ENCODE results near the gene CARM1. TPM values are rescaled to one million over a fixed set of nuclear protein-coding genes. Genes with fewer than 3 reads are reported as not detected.
A peak's percentile ranks its signal among the peaks of the same experiment; 100 is the strongest.

The CARM1 gene
- total and polyA plus RNA-seq, 2 donors (not counting 3 experiments of a cell fraction or from before 2014, with no cell fraction given) = 65.6 to 70.8 TPM

DNA sequence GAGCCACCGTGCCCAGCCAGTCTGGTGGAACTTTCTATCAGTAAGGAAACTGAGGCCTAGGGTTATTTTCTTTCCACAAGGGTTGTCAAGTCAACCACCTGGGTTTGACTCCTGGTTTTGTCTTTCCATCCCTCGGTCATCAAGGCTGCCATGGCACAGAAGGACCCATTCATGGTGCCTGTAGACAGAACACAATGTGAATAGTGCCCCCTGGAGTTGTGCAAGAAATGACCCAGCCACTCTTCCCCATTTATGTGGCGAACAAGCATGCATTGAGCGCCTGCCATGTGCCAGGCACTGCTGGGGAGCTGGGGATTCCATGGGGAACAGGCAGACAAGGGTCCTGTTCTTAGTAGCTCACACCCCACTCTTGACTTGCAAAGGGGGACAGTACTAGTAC, 93.5 kb downstream of the CARM1 start:
- Histone ChIP-seq H3K4me3 (replicated peaks in 1 of 3; ENCODE audit: insufficient read depth in 1 of 3, low read depth in 1 of 3, low read length in 3 of 3) (no peak overlapping the region), H3K36me3 (ENCODE audit: control insufficient read depth in 2 of 2, extremely low read depth in 1 of 2, insufficient read depth in 2 of 2, low read length in 2 of 2) (no peaks in the 10 kb centered on the region), H4K20me1 (replicated peaks; ENCODE audit: control insufficient read depth, extremely low read depth, insufficient read depth, low read length) (peaks cover 6% of the 10 kb centered on the region), H3K4me1 (ENCODE audit: control insufficient read depth, extremely low read depth, insufficient read depth, low read length) (peaks cover 7% of the 10 kb centered on the region), H3K27ac (ENCODE audit: insufficient read depth, low read depth, low read length) (no peak overlapping the region), H3K9ac (replicated peaks; ENCODE audit: extremely low read depth, insufficient read depth, low read length) (no peak overlapping the region), H3K9me3 (replicated peaks; ENCODE audit: control insufficient read depth, insufficient read depth, low read length) (no peaks in the 10 kb centered on the region), H3K27me3 (ENCODE audit: control insufficient read depth in 2 of 2, insufficient read depth in 2 of 2, low read length in 2 of 2) (no peaks in the 10 kb centered on the region), H3K4me2 (ENCODE audit: insufficient read depth, low read length) (no peak overlapping the region), H3K9me1 (replicated peaks; ENCODE audit: control insufficient read depth, extremely low read depth, insufficient read depth, low read length) (no peaks in the 10 kb centered on the region), H3K79me2 (ENCODE audit: control insufficient read depth, insufficient read depth, low read length) (peaks cover 84% of the 10 kb centered on the region), H2AFZ (ENCODE audit: low read depth, low read length) (no peak overlapping the region)
- DNase-seq (ENCODE audit: low read depth, low spot score) (no peak), FAIRE-seq (no peak)
- POLR2A ChIA-PET = no interaction called here
- peak in 1 of 2 donors; percentile 2 for TF ChIP-seq CTCF (IDR thresholded peaks at IDR 0.05; ENCODE audit: extremely low read depth in 1 of 2, insufficient read depth in 1 of 2, low read depth in 1 of 2, low read length in 2 of 2)
- TF ChIP-seq FOS (IDR thresholded peaks at IDR 0.05; ENCODE audit: borderline replicate concordance, insufficient read depth, low read length) = no peak
- intact Hi-C loops (cut with micrococcal nuclease) (no loop called here), dilution Hi-C loops (cut with MboI; ENCODE audit: extremely low pct_ligation_motif_present, low sequenced_read_pairs) (no loop called here)
- CTCF ChIA-PET = no interaction called here
- BruUV-seq (replicated peaks) = no TSS peak

- dilution Hi-C loops (cut with MboI; ENCODE audit: extremely low pct_ligation_motif_present, low sequenced_read_pairs) (no loop called here), intact Hi-C loops (cut with micrococcal nuclease) (no loop called here)
- DNase-seq (ENCODE audit: low read depth, low spot score) (no peak), FAIRE-seq (no peak)
- no peak overlapping the region for H3K4me2 ChIP-seq (ENCODE audit: insufficient read depth, low read length)
- no peaks in the 10 kb centered on the region for H3K27me3 ChIP-seq (ENCODE audit: control insufficient read depth in 2 of 2, insufficient read depth in 2 of 2, low read length in 2 of 2)
- no peak overlapping the region for H3K27ac ChIP-seq (ENCODE audit: insufficient read depth, low read depth, low read length)
- POLR2A ChIA-PET = no interaction called here
- no peak overlapping the region for H3K4me3 ChIP-seq (replicated peaks in 1 of 3; ENCODE audit: insufficient read depth in 1 of 3, low read depth in 1 of 3, low read length in 3 of 3)
- H2AFZ ChIP-seq (ENCODE audit: low read depth, low read length) = no peak overlapping the region
- no peaks in the 10 kb centered on the region for H3K9me1 ChIP-seq (replicated peaks; ENCODE audit: control insufficient read depth, extremely low read depth, insufficient read depth, low read length)
- CTCF ChIA-PET = no interaction called here
- H3K79me2 ChIP-seq (ENCODE audit: control insufficient read depth, insufficient read depth, low read length) = peaks cover 89% of the 10 kb centered on the region
- H3K4me1 ChIP-seq (ENCODE audit: control insufficient read depth, extremely low read depth, insufficient read depth, low read length) = peaks cover 7% of the 10 kb centered on the region
- peaks cover 6% of the 10 kb centered on the region for H4K20me1 ChIP-seq (replicated peaks; ENCODE audit: control insufficient read depth, extremely low read depth, insufficient read depth, low read length)
- BruUV-seq (replicated peaks) = no TSS peak
- no peaks in the 10 kb centered on the region for H3K36me3 ChIP-seq (ENCODE audit: control insufficient read depth in 2 of 2, extremely low read depth in 1 of 2, insufficient read depth in 2 of 2, low read length in 2 of 2)
- H3K9ac ChIP-seq (replicated peaks; ENCODE audit: extremely low read depth, insufficient read depth, low read length) = no peak overlapping the region
- TF ChIP-seq CTCF (IDR thresholded peaks at IDR 0.05; ENCODE audit: extremely low read depth in 1 of 2, insufficient read depth in 1 of 2, low read depth in 1 of 2, low read length in 2 of 2) (no peak), EZH2 (IDR thresholded peaks at IDR 0.05; ENCODE audit: borderline replicate concordance, low read depth, low read length, severe bottlenecking) (no peak)
- no peaks in the 10 kb centered on the region for H3K9me3 ChIP-seq (replicated peaks; ENCODE audit: control insufficient read depth, insufficient read depth, low read length)
Observed at GRCh38 chr19:10965398-10965797, 94.0 kb downstream of the CARM1 start.
